Measurements from ENCODE around the gene CCDC196. TPM values are rescaled to one million over a fixed set of nuclear protein-coding genes. Genes with fewer than 3 reads are reported as not detected.

The CCDC196 gene
- total and polyA plus RNA-seq, 10 of the 15 experiments (the other 5 are each of a cell fraction or from before 2014, with no cell fraction given): 0.03 to 0.52 (median 0.28) TPM; not detected in 7

GRCh38 chr14:66514213-66514612, 28.0 kb downstream of the CCDC196 start:
- intact Hi-C loops (cut with micrococcal nuclease; ENCODE audit: unreplicated experiment) (no loop called here), in situ Hi-C loops (cut with MboI) (no loop called here)
- POLR2A ChIA-PET: no interaction called here

GRCh38 chr14:66530526-66530925, 44.4 kb downstream of the CCDC196 start:
- no peak for FAIRE-seq
- Histone ChIP-seq H3K9me3 (replicated peaks; ENCODE audit: control insufficient read depth, insufficient read depth, low read length) (peaks cover 6% of the 10 kb centered on the region), H3K27me3 (replicated peaks in 1 of 2; ENCODE audit: control insufficient read depth in 2 of 2, insufficient read depth in 2 of 2, low read length in 1 of 2) (no peaks in the 10 kb centered on the region), H3K4me3 (no peak overlapping the region), H3K79me2 (ENCODE audit: control insufficient read depth, insufficient read depth, low read length) (peaks cover 40% of the 10 kb centered on the region), H3K27ac (ENCODE audit: control insufficient read depth, insufficient read depth) (no peak overlapping the region), H3K4me2 (ENCODE audit: control insufficient read depth, insufficient read depth) (no peak overlapping the region), H3K4me1 (ENCODE audit: control insufficient read depth, insufficient read depth, low read length) (peaks cover 2% of the 10 kb centered on the region; the same call in 1 of the 2 replicates), H4K20me1 (ENCODE audit: control insufficient read depth, insufficient read depth) (no peaks in the 10 kb centered on the region), H3K36me3 (ENCODE audit: control insufficient read depth in 2 of 2, insufficient read depth in 2 of 2, low read length in 1 of 2) (no peaks in the 10 kb centered on the region), H3K9ac (ENCODE audit: control insufficient read depth, insufficient read depth, low read length) (no peak overlapping the region), H2AFZ (ENCODE audit: control insufficient read depth, low read depth, low read length) (no peak overlapping the region)
- no TSS peak for BruUV-seq (replicated peaks)
- ChIA-PET SMC1A (ENCODE audit: uncharacterized antibody, unreplicated experiment) (interaction anchor here (0.8 kb wide), 1 partner anchor 17 kb away, joined by 3 read pairs; no protein-coding TSS in a partner anchor), POLR2A (interaction anchor here (1.4 to 2.0 kb wide), 3 partner anchors 11 to 19 kb away, joined by 3 to 6 read pairs (median 4); no protein-coding TSS in a partner anchor), CTCF (interaction anchor here (0.7 to 4.0 kb wide), 2 partner anchors 10 to 1820 kb away, joined by 4 to 13 read pairs; no protein-coding TSS in a partner anchor), RAD21 (ENCODE audit: unreplicated experiment) (interaction anchor here (0.6 to 1.0 kb wide), 2 partner anchors 11 to 618 kb away, joined by 3 to 6 read pairs; no protein-coding TSS in a partner anchor)
- intact Hi-C loops (cut with micrococcal nuclease; ENCODE audit: unreplicated experiment) (no loop called here), in situ Hi-C loops (cut with MboI) (no loop called here)
- DNase-seq (ENCODE audit: low read depth, low spot score): no peak
- WGBS (ENCODE audit: insufficient coverage, insufficient replicate concordance, low lambda C conversion rate, missing lambda C conversion rate): 47% methylated on average over 9 of the region's 9 CpGs
- ATAC-seq: peak; percentile 86
- TF ChIP-seq SMARCA5 (IDR thresholded peaks at IDR 0.05) (no peak), PAX5 (IDR thresholded peaks at IDR 0.05; ENCODE audit: borderline replicate concordance, low read depth, low read length) (0 out of 2 replicates have a peak, but pooled peaks have one; percentile 17), ZNF687 (IDR thresholded peaks at IDR 0.05) (no peak), EP300 (IDR thresholded peaks at IDR 0.05; ENCODE audit: borderline replicate concordance in 1 of 2, control insufficient read depth in 1 of 2, low read depth in 2 of 2, low read length in 2 of 2) (no peak)

More at GRCh38 chr14:66514213-66514612, 28.0 kb downstream of the CCDC196 start:
- H2AFZ ChIP-seq (ENCODE audit: control insufficient read depth, low read depth, low read length): no peak overlapping the region
- H4K20me1 ChIP-seq (ENCODE audit: control insufficient read depth, insufficient read depth): no peaks in the 10 kb centered on the region
- TF ChIP-seq TBL1XR1 (IDR thresholded peaks at IDR 0.05; ENCODE audit: low read depth, low read length) (no peak), GATAD2B (conservative IDR thresholded peaks at IDR 0.05; ENCODE audit: low read depth) (no peak), JUND (IDR thresholded peaks at IDR 0.05; ENCODE audit: low read depth, low read length) (no peak)
- WGBS (ENCODE audit: insufficient coverage, insufficient replicate concordance, low lambda C conversion rate, missing lambda C conversion rate): 98% methylated on average over 2 of the region's 2 CpGs
- H3K27me3 ChIP-seq (replicated peaks in 1 of 2; ENCODE audit: control insufficient read depth in 2 of 2, insufficient read depth in 2 of 2, low read length in 1 of 2): no peaks in the 10 kb centered on the region
- ATAC-seq (no peak), FAIRE-seq (no peak), DNase-seq (ENCODE audit: low read depth, low spot score) (no peak)
- H3K4me2 ChIP-seq (ENCODE audit: control insufficient read depth, insufficient read depth): peak overlapping the region; percentile 41
- H3K79me2 ChIP-seq (ENCODE audit: control insufficient read depth, insufficient read depth, low read length): peaks cover 72% of the 10 kb centered on the region
- RAD21 ChIA-PET (ENCODE audit: unreplicated experiment): interaction anchor here (0.9 to 1.2 kb wide), 4 partner anchors 9 to 136 kb away, joined by 3 read pairs; no protein-coding TSS in a partner anchor
- no peak overlapping the region for H3K9ac ChIP-seq (ENCODE audit: control insufficient read depth, insufficient read depth, low read length)
- no peak overlapping the region for H3K4me3 ChIP-seq
- H3K27ac ChIP-seq (ENCODE audit: control insufficient read depth, insufficient read depth): no peak overlapping the region
- H3K36me3 ChIP-seq (ENCODE audit: control insufficient read depth in 2 of 2, insufficient read depth in 2 of 2, low read length in 1 of 2): no peaks in the 10 kb centered on the region
- CTCF ChIA-PET: interaction anchor here (0.9 to 2.0 kb wide), 4 partner anchors 17 to 136 kb away, joined by 3 to 7 read pairs (median 4); no protein-coding TSS in a partner anchor
- H3K9me3 ChIP-seq (replicated peaks; ENCODE audit: control insufficient read depth, insufficient read depth, low read length): no peaks in the 10 kb centered on the region; the same call in 2 of the 3 replicates
- peaks cover 8% of the 10 kb centered on the region for H3K4me1 ChIP-seq (ENCODE audit: control insufficient read depth, insufficient read depth, low read length)
- SMC1A ChIA-PET (ENCODE audit: uncharacterized antibody, unreplicated experiment): interaction anchor here (1.0 to 1.6 kb wide), 6 partner anchors 9 to 627 kb away, joined by 3 to 4 read pairs (median 4); no protein-coding TSS in a partner anchor
- no TSS peak for BruUV-seq (replicated peaks)
